Mucosa of descending colon (tissue), 3 donors: ENCODE results near the gene NEMF. TPM values are rescaled to one million over a fixed set of nuclear protein-coding genes. Genes with fewer than 3 reads are reported as not detected.

Source experiments
- ATAC-seq: fragments of 200-7000 bp; cut with Tn5 transposase; one replicate; pipeline ENCODE4 v1.9.1; 2020; ENCODE audit warnings: mild to moderate bottlenecking, moderate library complexity
- DNase-seq, 3 donors: peaks; one replicate each; pipeline ENCODE4 v3.0.0-alpha.2; 2020
- H3K36me3 ChIP-seq: fragments of 200-600 bp; one replicate; pipeline ENCODE4 v1.8.0; 2021; ENCODE audit warnings: low read depth, mild to moderate bottlenecking
- H3K4me1 ChIP-seq: fragments of 200-600 bp; one replicate; pipeline ENCODE4 v1.8.0; 2021; ENCODE audit warnings: low read depth, mild to moderate bottlenecking
- H3K4me3 ChIP-seq: fragments of 200-600 bp; one replicate; pipeline ENCODE4 v1.8.0; 2021; ENCODE audit warnings: mild to moderate bottlenecking
- H3K9me3 ChIP-seq: fragments of 200-600 bp; one replicate; pipeline ENCODE4 v1.8.0; 2021; ENCODE audit warnings: mild to moderate bottlenecking
- intact Hi-C, 2 donors: fragments of 100-400 bp; cut with DNase I in 1 of 2; cut with micrococcal nuclease in 1 of 2; formaldehyde crosslinking; loops; one replicate each; pipeline versions ENCODE4 v1.11.0 to v1.11.1; 2022; cut with DNase I, micrococcal nuclease
- total RNA-seq, 3 donors: library from RNA; stranded (reverse); fragmentation: NEBNext Ultra II Directional in 2 of 3; extraction: Animal tissue kit (Norgen Biotek cat#: 25700) in 2 of 3; gene quantifications; one replicate each; pipeline versions ENCODE4 v1.2.1 to v1.2.4, GENCODE V29; 2021 to 2023
- TF ChIP-seq, protein P1 (sequence below): fragments of 200-600 bp; IDR thresholded peaks from one replicate; pipeline ENCODE4 v1.8.0; 2022; ENCODE audit warnings: antibody characterized with exemption, mild to moderate bottlenecking
- donor health status: DM: no; HTN: no; CAD: no; lungs with moderate emphysema.
- donor health status: DM: no; HTN: no; CAD: no.
- donor health status: DM: no; HTN: yes; CAD: no.

The NEMF gene
- total RNA-seq, 3 donors from 2014 or later, result 54.8 to 68.9 (median 66.6) TPM

DNA sequence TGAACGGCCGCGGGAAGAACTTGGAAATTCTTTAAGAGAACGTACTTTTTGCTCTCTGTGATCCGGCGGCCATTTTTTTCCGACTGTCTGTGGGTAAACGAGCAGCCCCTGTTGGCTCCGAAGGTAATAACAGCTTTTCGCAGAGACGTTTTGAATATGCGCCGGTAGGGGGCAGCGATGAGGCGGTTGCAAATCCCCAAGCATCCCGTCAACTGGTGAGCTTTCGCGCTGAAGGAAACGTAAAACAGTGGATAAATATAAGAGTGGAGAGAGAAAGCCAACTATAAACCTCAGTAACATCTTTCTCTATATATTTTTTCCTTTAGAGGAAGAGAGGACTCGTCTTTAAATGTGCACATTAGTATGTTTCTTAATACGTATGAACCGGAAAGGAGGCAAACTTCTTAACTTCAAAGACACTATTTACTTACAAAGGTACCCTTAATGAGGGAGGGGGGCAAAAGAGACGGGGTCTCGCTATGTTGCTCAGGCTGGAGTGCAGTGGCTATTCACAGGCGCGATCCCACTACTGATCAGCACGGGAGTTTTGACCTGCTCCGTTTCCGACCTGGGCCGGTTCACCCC is 9.6 kb upstream of the NEMF start:
- peak; percentile 82 to 88 (median 84) for DNase-seq
- peak; percentile 82 for ATAC-seq
- intact Hi-C loops, result loop anchor here (5.0 to 10.0 kb wide), 3 partner anchors 183 to 373 kb away; partner anchors contain the start of gene SOS2 (in 1 of the 2)
- H3K36me3 ChIP-seq, result no peaks in the 10 kb centered on the region
- TF ChIP-seq, protein P1, sequence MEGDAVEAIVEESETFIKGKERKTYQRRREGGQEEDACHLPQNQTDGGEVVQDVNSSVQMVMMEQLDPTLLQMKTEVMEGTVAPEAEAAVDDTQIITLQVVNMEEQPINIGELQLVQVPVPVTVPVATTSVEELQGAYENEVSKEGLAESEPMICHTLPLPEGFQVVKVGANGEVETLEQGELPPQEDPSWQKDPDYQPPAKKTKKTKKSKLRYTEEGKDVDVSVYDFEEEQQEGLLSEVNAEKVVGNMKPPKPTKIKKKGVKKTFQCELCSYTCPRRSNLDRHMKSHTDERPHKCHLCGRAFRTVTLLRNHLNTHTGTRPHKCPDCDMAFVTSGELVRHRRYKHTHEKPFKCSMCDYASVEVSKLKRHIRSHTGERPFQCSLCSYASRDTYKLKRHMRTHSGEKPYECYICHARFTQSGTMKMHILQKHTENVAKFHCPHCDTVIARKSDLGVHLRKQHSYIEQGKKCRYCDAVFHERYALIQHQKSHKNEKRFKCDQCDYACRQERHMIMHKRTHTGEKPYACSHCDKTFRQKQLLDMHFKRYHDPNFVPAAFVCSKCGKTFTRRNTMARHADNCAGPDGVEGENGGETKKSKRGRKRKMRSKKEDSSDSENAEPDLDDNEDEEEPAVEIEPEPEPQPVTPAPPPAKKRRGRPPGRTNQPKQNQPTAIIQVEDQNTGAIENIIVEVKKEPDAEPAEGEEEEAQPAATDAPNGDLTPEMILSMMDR, result peak; percentile 98
- H3K9me3 ChIP-seq, result no peaks in the 10 kb centered on the region
- peak overlapping the region; percentile 12 for H3K4me3 ChIP-seq
- peaks cover under 1% of the 10 kb centered on the region for H3K4me1 ChIP-seq

DNA sequence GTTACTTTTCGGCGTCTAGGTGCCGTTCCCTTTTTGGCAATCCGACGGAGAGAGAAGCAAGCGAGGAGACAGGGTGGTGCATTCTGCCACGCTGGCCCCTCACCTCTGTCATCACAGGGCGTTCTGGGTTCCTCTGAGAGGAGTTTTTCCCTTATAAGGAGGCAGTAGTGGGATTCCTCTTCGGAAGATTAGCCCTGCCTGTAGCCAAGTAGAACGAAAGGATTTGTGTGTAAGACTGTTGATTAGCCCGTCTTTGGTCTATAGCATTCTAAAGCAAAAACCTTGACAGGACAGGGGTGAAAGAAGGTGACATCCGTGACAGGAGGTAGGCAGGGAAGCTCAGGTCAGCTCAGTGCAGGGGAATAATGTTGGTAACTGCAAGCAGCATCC is 9.1 kb upstream of the NEMF start:
- peak; percentile 68 to 73 (median 73) for DNase-seq
- TF ChIP-seq, protein P1, result no peak
- H3K4me3 ChIP-seq, result peak overlapping the region; percentile 12
- H3K4me1 ChIP-seq, result no peaks in the 10 kb centered on the region
- intact Hi-C loops, result loop anchor here (5.0 to 10.0 kb wide), 3 partner anchors 183 to 373 kb away; partner anchors contain the start of gene SOS2 (in 1 of the 2)
- no peaks in the 10 kb centered on the region for H3K9me3 ChIP-seq
- ATAC-seq, result peak; percentile 29
- no peaks in the 10 kb centered on the region for H3K36me3 ChIP-seq

DNA sequence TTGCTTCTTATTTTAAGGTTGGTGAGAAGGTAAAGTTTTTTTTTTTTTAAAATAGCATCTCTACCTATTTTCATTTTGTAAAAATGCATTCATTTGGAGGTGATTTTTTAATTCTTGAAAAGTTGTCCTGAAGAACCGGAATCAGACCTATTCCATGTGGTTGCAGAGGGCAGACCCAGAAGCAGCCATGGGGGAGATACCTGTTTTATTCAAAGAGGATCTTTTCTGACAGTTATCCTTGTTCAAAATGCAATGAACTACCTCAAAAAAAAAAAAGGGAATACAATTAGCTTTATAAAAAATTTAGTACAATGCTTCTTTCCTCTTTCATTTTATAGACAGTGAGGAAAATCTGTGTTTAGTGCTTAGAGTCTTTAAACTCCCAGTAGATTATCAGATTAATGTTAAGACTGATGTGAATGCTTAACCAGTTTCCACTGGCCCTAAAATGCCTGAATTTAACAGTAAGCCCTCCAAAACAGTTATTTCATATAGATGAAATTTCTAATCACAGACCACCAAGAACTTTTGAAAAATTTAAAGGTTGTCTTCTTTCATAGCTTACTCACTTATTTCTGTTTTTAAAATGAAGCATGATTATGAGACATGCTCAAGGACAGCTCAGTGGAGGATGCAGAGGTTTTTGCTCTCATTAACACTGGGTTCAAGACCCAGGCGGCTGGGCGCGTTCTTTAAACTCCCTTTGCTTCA is 8.6 kb upstream of the NEMF start:
- H3K4me3 ChIP-seq, result no peak overlapping the region
- H3K9me3 ChIP-seq, result no peaks in the 10 kb centered on the region
- no peak for ATAC-seq
- H3K4me1 ChIP-seq, result no peaks in the 10 kb centered on the region
- intact Hi-C loops, result loop anchor here (5.0 to 10.0 kb wide), 3 partner anchors 184 to 374 kb away; partner anchors contain the start of gene SOS2 (in 1 of the 2)
- TF ChIP-seq, protein P1, result no peak
- DNase-seq, result no peak
- H3K36me3 ChIP-seq, result no peaks in the 10 kb centered on the region

DNA sequence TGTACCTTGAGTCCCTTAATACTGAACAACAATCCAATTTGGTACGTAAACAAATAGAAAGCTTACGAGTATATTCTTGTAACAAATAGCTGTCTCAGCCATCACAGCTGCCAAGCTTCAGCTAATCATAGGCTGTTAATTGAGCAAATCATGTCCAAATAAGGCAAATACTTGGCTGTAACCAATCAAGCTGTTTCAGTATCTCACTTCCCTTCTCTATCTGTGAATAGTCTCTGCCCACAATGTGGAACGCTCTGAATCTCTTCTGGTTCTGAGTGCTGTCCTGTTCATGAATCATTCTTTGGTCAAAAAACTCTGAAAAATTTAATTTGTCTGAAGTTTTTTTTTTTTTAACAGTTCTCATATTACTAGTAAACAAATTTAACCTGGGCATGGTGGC is 5.8 kb upstream of the NEMF start:
- no peaks in the 10 kb centered on the region for H3K9me3 ChIP-seq
- intact Hi-C loops, result no loop called here
- TF ChIP-seq, protein P1, result no peak
- no peak overlapping the region for H3K4me3 ChIP-seq
- ATAC-seq (no peak), DNase-seq (no peak)
- H3K4me1 ChIP-seq, result no peaks in the 10 kb centered on the region
- no peaks in the 10 kb centered on the region for H3K36me3 ChIP-seq

DNA sequence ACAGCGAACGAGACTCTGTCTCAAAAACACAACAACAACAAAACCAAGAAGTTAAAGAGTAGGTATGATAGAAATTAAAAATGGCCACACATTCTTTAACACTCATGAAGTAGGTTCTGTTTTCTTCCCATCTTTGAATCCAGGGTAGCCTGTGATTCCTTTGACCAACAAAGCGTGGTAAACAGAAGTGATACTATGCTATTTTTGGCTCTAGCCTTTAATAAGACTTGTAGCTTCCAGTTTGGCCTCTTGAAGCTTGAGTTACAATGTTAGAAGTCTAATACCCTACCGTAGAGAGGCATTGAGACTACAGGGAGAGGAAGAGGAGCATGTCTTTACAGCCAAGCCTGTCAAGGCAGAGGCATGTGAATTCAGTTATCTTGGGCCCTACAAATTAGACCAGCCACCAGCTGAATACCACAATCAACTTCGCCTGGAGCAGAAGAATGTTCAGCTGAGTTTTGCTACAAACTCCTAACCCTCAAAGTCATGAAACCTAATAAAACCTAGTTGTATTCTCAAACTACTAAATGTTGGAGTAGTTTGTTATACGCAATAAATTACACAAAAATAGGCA is 4.9 kb upstream of the NEMF start:
- TF ChIP-seq, protein P1, result no peak
- ATAC-seq, result no peak
- H3K4me3 ChIP-seq, result no peak overlapping the region
- H3K9me3 ChIP-seq, result no peaks in the 10 kb centered on the region
- intact Hi-C loops, result no loop called here
- no peaks in the 10 kb centered on the region for H3K4me1 ChIP-seq
- no peak for DNase-seq
- H3K36me3 ChIP-seq, result no peaks in the 10 kb centered on the region
